HT-29 (cell line): ENCODE data around the gene RELB. TPM values are rescaled to one million over a fixed set of nuclear protein-coding genes. Genes with fewer than 3 reads are reported as not detected.
"Not testable (repeated sequence)": the region's sequence is repeated elsewhere in the genome, so short reads cannot be mapped to it uniquely, and the experiment has no call there.

Experiments
- DNase-seq: peaks from one replicate; pipeline ENCODE4 v3.0.0-alpha.2; 2015; ENCODE audit warnings: low spot score
- total RNA-seq: library from RNA; depleted of rRNA; stranded (reverse); fragments of >200 nt; shearing (Covaris generic); gene quantifications from 2 replicates; pipeline ENCODE4 v1.2.3, GENCODE V29; 2014

RELB gene
- total RNA-seq, 1 experiment from 2014 or later = 18.8 TPM

- DNase-seq = no peak
These were observed 14.1 kb upstream of the RELB start for GRCh38 chr19:44987148-44987675.

GRCh38 chr19:44988273-44988672 is 13.0 kb upstream of the RELB start:
- no peak for DNase-seq

DNA sequence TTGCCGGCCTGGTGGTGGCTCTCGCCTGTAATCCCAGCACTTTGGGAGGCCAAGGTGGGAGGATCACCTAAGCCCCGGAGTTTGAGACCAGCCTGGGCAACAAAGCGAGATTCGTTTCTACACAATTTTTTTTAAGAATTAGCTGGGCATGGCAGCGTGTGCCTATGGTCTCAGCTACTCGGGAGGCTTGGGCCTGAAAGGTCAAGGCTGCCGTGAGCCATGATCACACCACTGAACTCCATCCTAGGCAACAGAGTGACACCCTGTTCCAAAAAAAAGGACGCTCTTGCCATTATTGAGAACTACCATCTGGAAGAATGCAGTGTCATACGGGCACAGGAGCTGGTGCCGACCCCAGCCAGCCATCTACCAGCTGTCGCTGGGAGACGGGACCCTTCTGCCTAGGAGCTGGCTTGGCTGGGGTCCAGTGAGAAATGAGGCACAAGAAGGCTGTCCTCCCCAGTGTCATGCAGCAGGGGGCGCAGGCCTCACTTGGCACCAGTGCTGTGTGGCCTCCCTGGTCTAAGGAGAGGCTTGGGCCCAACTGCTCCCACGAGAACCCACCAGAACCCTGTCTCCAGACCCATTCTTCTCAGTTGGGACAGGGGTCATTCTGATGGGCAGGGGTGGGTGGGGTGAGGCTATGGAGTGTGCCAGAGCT is 12.2 kb upstream of the RELB start:
- DNase-seq = peak; percentile 77

DNA sequence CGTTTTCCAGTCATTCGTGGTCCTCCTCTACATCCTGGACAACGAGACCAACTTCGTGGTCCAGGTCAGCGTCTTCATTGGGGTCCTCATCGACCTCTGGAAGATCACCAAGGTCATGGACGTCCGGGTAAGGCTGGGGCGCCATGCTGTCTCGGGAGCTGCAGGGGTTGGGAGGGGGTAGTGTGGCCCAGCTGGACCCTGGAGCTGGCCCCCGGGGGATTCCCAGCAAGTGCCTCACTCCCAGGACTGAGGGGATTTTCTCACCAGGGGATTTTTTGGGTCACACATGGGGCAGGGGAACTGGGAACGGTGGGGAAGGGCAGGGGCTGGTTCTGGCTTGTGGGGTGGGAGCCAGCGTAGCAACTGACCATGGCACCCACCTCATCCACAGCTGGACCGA is 10.8 kb upstream of the RELB start:
- DNase-seq = no peak

- no peak for DNase-seq
These were observed 10.3 kb upstream of the RELB start for GRCh38 chr19:44990966-44991365.

GRCh38 chr19:44992336-44993163 is 8.7 kb upstream of the RELB start:
- no peak for DNase-seq

DNA sequence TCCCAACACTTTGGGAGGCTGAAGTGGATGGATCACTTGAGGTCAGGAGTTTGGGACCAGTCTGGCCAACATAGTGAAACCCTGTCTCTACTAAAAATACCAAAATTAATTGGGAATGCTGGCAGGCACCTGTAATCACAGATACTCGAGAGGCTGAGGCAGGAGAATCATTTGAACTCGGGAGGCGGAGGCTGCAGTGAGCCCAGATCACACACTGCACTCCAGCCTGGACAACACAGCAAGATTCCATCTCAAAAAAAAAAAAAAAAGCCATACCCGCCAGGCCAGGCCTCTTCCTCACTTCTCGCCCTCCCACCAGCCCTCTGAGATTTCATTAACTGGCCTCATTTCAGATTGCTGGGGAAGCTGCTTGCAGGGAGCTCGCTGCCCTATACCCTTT is 7.7 kb upstream of the RELB start:
- no peak for DNase-seq

GRCh38 chr19:44993926-44994537 is 7.2 kb upstream of the RELB start:
- DNase-seq = no peak

DNA sequence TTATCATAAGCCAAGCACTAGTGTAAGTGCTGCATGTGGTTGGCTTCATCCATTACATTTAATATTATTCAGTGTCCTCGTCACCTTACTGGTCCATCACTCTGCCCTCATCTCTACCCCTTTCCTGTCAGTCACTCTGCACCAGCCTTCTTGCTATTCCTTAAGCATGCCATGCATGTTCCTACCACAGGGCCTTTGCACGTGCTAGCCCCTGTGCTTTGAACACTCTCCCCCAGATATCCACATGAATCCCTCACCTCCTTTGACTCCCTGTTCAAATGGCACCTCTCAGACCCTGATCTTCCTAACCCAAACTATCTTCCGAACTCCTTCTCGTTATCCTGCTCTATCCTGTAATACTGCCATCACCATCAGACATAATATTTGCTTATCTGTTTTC is 3.2 kb upstream of the RELB start:
- no peak for DNase-seq

GRCh38 chr19:44999131-44999925 is 1.9 kb upstream of the RELB start:
- not testable (repeated sequence) for DNase-seq

DNA sequence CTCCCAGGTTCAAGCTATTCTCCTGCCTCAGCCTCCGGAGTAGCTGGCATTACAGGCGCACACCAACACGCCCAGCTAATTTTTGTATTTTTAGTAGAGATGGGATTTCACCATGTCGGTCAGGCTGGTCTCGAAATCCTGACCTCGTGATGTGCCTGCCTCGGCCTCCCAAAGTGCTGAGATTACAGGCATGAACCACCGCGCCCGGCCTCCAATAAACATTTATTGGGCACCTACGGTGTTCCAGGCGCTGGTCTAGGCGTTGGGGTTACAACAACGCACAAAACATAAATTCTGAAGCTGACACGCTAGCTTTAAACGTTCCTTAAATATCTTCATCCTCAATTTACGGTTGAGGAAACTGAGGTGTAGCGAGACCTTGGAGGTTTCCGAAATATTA is 599 bp upstream of the RELB start:
- DNase-seq = not testable (repeated sequence)

- no peak for DNase-seq
These were observed 2.2 kb downstream of the RELB start for GRCh38 chr19:45003485-45003884.

GRCh38 chr19:45005787-45006186 is 4.5 kb downstream of the RELB start:
- no peak for DNase-seq

DNA sequence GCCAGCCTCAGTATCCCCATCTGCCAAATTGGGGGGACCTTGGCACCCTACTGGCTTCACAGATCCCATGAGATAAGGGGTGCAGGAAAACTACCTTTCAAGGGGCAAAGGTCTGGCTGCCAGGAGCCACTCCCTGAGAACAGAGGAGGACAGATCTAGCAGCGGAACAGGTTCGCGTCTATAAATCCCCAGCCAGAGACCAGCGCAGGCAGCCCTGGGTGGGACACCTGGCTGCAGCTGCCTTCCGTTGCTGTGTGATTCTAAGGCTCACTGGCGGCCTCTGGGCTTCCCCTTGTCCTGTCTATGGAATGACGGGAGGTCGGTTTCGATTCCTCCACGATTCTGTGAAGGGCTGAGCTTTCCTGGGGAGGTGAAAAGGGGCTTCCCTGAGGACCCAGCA is 7.3 kb downstream of the RELB start:
- peak; percentile 83 for DNase-seq

DNA sequence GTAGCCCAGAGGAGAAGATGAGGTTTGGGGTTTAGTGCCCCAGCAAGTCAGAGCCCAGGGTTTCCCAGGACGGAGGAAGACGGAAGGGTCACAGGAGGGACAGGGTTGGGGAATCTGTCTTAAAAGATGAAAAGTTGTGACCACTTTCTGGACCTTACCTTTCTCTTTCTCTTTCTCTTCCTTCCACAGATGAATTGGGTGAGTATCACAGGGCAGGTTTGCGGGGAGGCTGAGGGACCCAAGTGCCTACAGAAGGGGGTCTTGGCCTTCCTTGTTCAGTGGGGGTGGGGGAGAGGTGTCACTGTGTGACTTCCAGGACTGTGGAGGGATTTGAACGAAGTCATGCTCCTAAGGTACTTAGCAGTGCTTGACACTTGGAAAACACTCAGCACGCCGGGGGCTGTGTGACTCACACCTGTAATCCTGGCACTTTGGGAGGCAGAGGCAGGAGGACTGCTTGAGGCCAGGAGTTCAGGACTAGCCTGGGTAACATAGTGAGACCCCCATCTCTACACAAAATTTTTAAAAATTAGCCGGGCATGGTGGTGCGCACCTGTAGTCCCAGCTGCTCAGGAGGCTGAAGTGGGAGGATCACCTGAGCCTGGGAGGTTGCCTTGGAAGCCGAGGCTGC is 8.5 kb downstream of the RELB start:
- DNase-seq = no peak

- DNase-seq = no peak
These were observed 9.0 kb downstream of the RELB start for GRCh38 chr19:45010306-45010705.

- DNase-seq = no peak
These were observed 10.7 kb downstream of the RELB start for GRCh38 chr19:45011959-45012358.

GRCh38 chr19:45016388-45017314 is 15.4 kb downstream of the RELB start:
- peak; percentile 95 for DNase-seq

GRCh38 chr19:45019187-45019586 is 17.9 kb downstream of the RELB start:
- no peak for DNase-seq

DNA sequence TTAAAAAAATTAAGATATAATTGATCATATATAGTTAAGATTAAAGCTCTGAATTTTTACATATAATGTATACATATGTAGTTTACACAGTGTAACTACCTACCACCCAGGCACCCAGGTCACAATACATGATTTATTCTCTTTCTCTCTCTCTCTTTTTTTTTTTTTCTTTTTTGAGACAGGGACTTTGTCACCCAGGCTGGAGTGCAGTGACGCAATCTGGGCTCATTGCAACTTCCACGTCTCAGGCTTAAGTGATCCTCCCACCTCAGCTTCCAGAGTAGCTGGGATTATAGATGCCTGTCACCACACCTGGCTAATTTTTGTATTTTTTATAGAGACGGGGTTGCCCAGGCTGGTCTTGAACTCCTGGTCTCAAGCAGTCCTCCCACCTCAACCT is 18.8 kb downstream of the RELB start:
- no peak for DNase-seq
